ENCODE results near the gene TRIP13. TPM values are rescaled to one million over a fixed set of nuclear protein-coding genes. Genes with fewer than 3 reads are reported as not detected.
"Not testable (repeated sequence)": the region's sequence is repeated elsewhere in the genome, so short reads cannot be mapped to it uniquely, and the experiment has no call there.

TRIP13 gene
- total RNA-seq, 2 donors from 2014 or later, result 17.7 to 18.2 TPM

GRCh38 chr5:939368-939767, 46.7 kb downstream of the TRIP13 start:
- no peak for ATAC-seq (replicated peaks in 1 of 2)
- peaks cover 11% of the 10 kb centered on the region for H3K4me1 Mint-ChIP-seq (ENCODE audit: low read depth)
- no peaks in the 10 kb centered on the region for H3K36me3 Mint-ChIP-seq (ENCODE audit: insufficient read depth in 2 of 2)
- peaks cover 0 to 2% of the 10 kb centered on the region in 2 donors for H3K9me3 Mint-ChIP-seq
- H3K4me3 Mint-ChIP-seq, result no peak overlapping the region
- DNase-seq, result no peak
- peaks cover 29% of the 10 kb centered on the region for H3K27me3 Mint-ChIP-seq (ENCODE audit: low read depth)
- no peak overlapping the region for H3K27ac Mint-ChIP-seq

- H3K27me3 Mint-ChIP-seq (ENCODE audit: low read depth), result peaks cover 41% of the 10 kb centered on the region
- not testable (repeated sequence) for H3K4me3 Mint-ChIP-seq; DNase-seq; H3K27ac Mint-ChIP-seq; H3K4me1 Mint-ChIP-seq (ENCODE audit: low read depth); ATAC-seq (replicated peaks in 1 of 2); H3K9me3 Mint-ChIP-seq; H3K36me3 Mint-ChIP-seq (ENCODE audit: insufficient read depth in 2 of 2)
Measured at GRCh38 chr5:940741-941140, 48.1 kb downstream of the TRIP13 start.

- no peak for DNase-seq
Measured at GRCh38 chr5:943201-943917, 50.7 kb downstream of the TRIP13 start.

GRCh38 chr5:943918-944620, 51.4 kb downstream of the TRIP13 start:
- no peak overlapping the region for H3K4me3 Mint-ChIP-seq
- H3K36me3 Mint-ChIP-seq (ENCODE audit: insufficient read depth in 2 of 2), result no peaks in the 10 kb centered on the region
- H3K9me3 Mint-ChIP-seq, result peaks cover 0 to 2% of the 10 kb centered on the region in 2 donors
- H3K27ac Mint-ChIP-seq, result no peak overlapping the region
- H3K27me3 Mint-ChIP-seq (ENCODE audit: low read depth), result peaks cover 69% of the 10 kb centered on the region
- ATAC-seq (replicated peaks in 1 of 2) (peak in 1 of 2 donors; percentile 51), DNase-seq (no peak)
- H3K4me1 Mint-ChIP-seq (ENCODE audit: low read depth), result peaks cover 10% of the 10 kb centered on the region

More at GRCh38 chr5:943201-943917, 50.7 kb downstream of the TRIP13 start:
- peaks cover 3% of the 10 kb centered on the region for H3K4me1 Mint-ChIP-seq (ENCODE audit: low read depth)
- no peaks in the 10 kb centered on the region for H3K36me3 Mint-ChIP-seq (ENCODE audit: insufficient read depth in 2 of 2)
- H3K9me3 Mint-ChIP-seq, result peaks cover 0 to 2% of the 10 kb centered on the region in 2 donors
- H3K27ac Mint-ChIP-seq, result no peak overlapping the region
- peaks cover 62% of the 10 kb centered on the region for H3K27me3 Mint-ChIP-seq (ENCODE audit: low read depth)
- ATAC-seq (replicated peaks in 1 of 2), result no peak
- H3K4me3 Mint-ChIP-seq, result no peak overlapping the region

- H3K4me1 Mint-ChIP-seq (ENCODE audit: low read depth), result peaks cover 12% of the 10 kb centered on the region
- H3K27me3 Mint-ChIP-seq (ENCODE audit: low read depth), result peaks cover 69% of the 10 kb centered on the region
- no peak overlapping the region for H3K4me3 Mint-ChIP-seq
- H3K9me3 Mint-ChIP-seq, result peaks cover 0 to 2% of the 10 kb centered on the region in 2 donors
- H3K27ac Mint-ChIP-seq, result no peak overlapping the region
- no peaks in the 10 kb centered on the region for H3K36me3 Mint-ChIP-seq (ENCODE audit: insufficient read depth in 2 of 2)
- ATAC-seq (replicated peaks in 1 of 2) (no peak), DNase-seq (no peak)
Measured at GRCh38 chr5:944621-944927, 51.9 kb downstream of the TRIP13 start.

- Mint-ChIP-seq H3K27ac (no peak overlapping the region), H3K9me3 (peaks cover 0 to 2% of the 10 kb centered on the region in 2 donors), H3K36me3 (ENCODE audit: insufficient read depth in 2 of 2) (no peaks in the 10 kb centered on the region), H3K27me3 (ENCODE audit: low read depth) (peaks cover 74% of the 10 kb centered on the region), H3K4me1 (ENCODE audit: low read depth) (peaks cover 15% of the 10 kb centered on the region), H3K4me3 (no peak overlapping the region)
- ATAC-seq (replicated peaks in 1 of 2) (no peak), DNase-seq (no peak)
Measured at GRCh38 chr5:944992-945685, 52.5 kb downstream of the TRIP13 start.

GRCh38 chr5:945691-946551, 53.2 kb downstream of the TRIP13 start:
- H3K36me3 Mint-ChIP-seq (ENCODE audit: insufficient read depth in 2 of 2), result peaks cover 1 to 2% of the 10 kb centered on the region in 2 donors
- H3K27me3 Mint-ChIP-seq (ENCODE audit: low read depth), result peaks cover 76% of the 10 kb centered on the region
- H3K4me3 Mint-ChIP-seq, result no peak overlapping the region
- DNase-seq, result no peak
- peaks cover 19% of the 10 kb centered on the region for H3K4me1 Mint-ChIP-seq (ENCODE audit: low read depth)
- H3K27ac Mint-ChIP-seq, result no peak overlapping the region
- peak; percentile 14 to 17 for ATAC-seq (replicated peaks in 1 of 2)
- H3K9me3 Mint-ChIP-seq, result peaks cover 0 to 2% of the 10 kb centered on the region in 2 donors

- Mint-ChIP-seq H3K4me3 (no peak overlapping the region), H3K27ac (no peak overlapping the region), H3K27me3 (ENCODE audit: low read depth) (peaks cover 75% of the 10 kb centered on the region), H3K36me3 (ENCODE audit: insufficient read depth in 2 of 2) (peaks cover 1 to 2% of the 10 kb centered on the region in 2 donors), H3K9me3 (no peaks in the 10 kb centered on the region), H3K4me1 (ENCODE audit: low read depth) (peaks cover 19% of the 10 kb centered on the region)
- DNase-seq (no peak), ATAC-seq (replicated peaks in 1 of 2) (no peak)
Measured at GRCh38 chr5:946720-947625, 54.3 kb downstream of the TRIP13 start.

- no peak for DNase-seq
- H3K9me3 Mint-ChIP-seq, result no peaks in the 10 kb centered on the region
- ATAC-seq (replicated peaks in 1 of 2), result no peak
- H3K4me3 Mint-ChIP-seq, result peak overlapping the region in 1 of 2 donors; percentile 49
- no peak overlapping the region for H3K27ac Mint-ChIP-seq
- peaks cover 19% of the 10 kb centered on the region for H3K4me1 Mint-ChIP-seq (ENCODE audit: low read depth)
- H3K27me3 Mint-ChIP-seq (ENCODE audit: low read depth), result peaks cover 68% of the 10 kb centered on the region
- H3K36me3 Mint-ChIP-seq (ENCODE audit: insufficient read depth in 2 of 2), result peaks cover 1 to 2% of the 10 kb centered on the region in 2 donors
Measured at GRCh38 chr5:947626-948471, 55.2 kb downstream of the TRIP13 start.

GRCh38 chr5:948472-949274, 56.0 kb downstream of the TRIP13 start:
- H3K27ac Mint-ChIP-seq, result no peak overlapping the region
- H3K27me3 Mint-ChIP-seq (ENCODE audit: low read depth), result peaks cover 66% of the 10 kb centered on the region
- H3K4me1 Mint-ChIP-seq (ENCODE audit: low read depth), result peaks cover 19% of the 10 kb centered on the region
- ATAC-seq (replicated peaks in 1 of 2) (peak; percentile 41 to 52), DNase-seq (no peak)
- peaks cover 1 to 2% of the 10 kb centered on the region in 2 donors for H3K36me3 Mint-ChIP-seq (ENCODE audit: insufficient read depth in 2 of 2)
- peak overlapping the region in 1 of 2 donors; percentile 49 for H3K4me3 Mint-ChIP-seq
- no peaks in the 10 kb centered on the region for H3K9me3 Mint-ChIP-seq

- H3K36me3 Mint-ChIP-seq (ENCODE audit: insufficient read depth in 2 of 2), result peaks cover 1 to 2% of the 10 kb centered on the region in 2 donors
- H3K27me3 Mint-ChIP-seq (ENCODE audit: low read depth), result peaks cover 66% of the 10 kb centered on the region
- ATAC-seq (replicated peaks in 1 of 2), result no peak
- no peaks in the 10 kb centered on the region for H3K9me3 Mint-ChIP-seq
- no peak overlapping the region for H3K4me3 Mint-ChIP-seq
- H3K4me1 Mint-ChIP-seq (ENCODE audit: low read depth), result peaks cover 19% of the 10 kb centered on the region
- no peak for DNase-seq
- no peak overlapping the region for H3K27ac Mint-ChIP-seq
Measured at GRCh38 chr5:949275-949543, 56.5 kb downstream of the TRIP13 start.
